ENCODE data around the gene LRRC43. TPM values are rescaled to one million over a fixed set of nuclear protein-coding genes. Genes with fewer than 3 reads are reported as not detected.

LRRC43 gene
- total RNA-seq, 4 donors from 2014 or later: 0.64 TPM; not detected in 3

DNA sequence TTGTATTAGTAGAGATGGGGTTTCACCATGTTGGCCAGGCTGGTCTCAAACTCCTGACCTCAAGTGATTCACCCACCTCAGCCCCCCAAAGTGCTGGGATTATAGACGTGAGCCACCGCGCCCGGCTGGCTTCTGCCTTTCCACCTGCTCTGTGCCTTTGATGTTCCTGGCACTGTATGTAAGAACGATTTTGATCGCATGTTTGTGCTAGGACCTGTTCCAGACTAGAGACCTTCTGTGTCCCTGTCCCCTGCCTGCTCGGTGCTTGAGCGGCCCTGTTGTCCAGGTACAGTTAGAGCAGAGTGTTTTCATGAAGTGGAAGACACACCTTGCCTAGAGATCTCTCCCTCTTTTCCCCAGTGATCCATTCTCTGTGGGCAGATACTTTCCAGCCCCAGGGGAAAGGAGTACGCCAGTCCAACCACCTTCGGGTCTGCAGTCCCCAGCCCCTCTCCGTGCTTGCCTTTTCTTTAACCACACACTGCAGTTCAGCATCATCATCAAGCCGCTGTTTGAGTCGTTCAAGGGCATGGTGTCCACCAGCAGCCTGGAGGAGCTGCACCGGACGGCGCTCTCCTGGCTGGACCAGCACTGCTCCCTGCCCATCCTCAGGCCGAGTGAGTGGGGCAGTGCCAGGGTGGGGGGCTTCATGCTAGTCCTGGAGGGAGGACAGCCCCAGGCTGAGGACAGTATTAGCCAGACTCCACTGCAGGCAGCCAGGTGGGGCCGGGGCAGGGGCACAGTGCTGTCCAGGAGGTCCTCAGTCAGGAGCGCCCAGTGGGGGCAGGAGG is 42.3 kb upstream of the LRRC43 start:
- 94 to 100% methylated on average over 3 to 19 of the region's 19 CpGs for WGBS, 2 donors (ENCODE audit: low coverage in 1 of 2)
- DNase-seq: no peak
- Histone ChIP-seq H3K9me3 (no peaks in the 10 kb centered on the region), H3K4me1 (no peaks in the 10 kb centered on the region), H3K4me3 (no peak overlapping the region), H3K36me3 (peaks cover 0 to 64% (median 33%) of the 10 kb centered on the region in 4 donors), H3K27me3 (no peaks in the 10 kb centered on the region), H3K27ac (no peak overlapping the region)
- in situ Hi-C loops (cut with MboI; ENCODE audit: low pct_ligation_motif_present in 1 of 4, low pct_unique_long_range_greater_than_20kb in 1 of 4, low sequenced_read_pairs in 3 of 4) (no loop called here), intact Hi-C loops (cut with DNase I; ENCODE audit: low total_unique reads) (no loop called here)
- TF ChIP-seq, protein P1, sequence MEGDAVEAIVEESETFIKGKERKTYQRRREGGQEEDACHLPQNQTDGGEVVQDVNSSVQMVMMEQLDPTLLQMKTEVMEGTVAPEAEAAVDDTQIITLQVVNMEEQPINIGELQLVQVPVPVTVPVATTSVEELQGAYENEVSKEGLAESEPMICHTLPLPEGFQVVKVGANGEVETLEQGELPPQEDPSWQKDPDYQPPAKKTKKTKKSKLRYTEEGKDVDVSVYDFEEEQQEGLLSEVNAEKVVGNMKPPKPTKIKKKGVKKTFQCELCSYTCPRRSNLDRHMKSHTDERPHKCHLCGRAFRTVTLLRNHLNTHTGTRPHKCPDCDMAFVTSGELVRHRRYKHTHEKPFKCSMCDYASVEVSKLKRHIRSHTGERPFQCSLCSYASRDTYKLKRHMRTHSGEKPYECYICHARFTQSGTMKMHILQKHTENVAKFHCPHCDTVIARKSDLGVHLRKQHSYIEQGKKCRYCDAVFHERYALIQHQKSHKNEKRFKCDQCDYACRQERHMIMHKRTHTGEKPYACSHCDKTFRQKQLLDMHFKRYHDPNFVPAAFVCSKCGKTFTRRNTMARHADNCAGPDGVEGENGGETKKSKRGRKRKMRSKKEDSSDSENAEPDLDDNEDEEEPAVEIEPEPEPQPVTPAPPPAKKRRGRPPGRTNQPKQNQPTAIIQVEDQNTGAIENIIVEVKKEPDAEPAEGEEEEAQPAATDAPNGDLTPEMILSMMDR (IDR thresholded peaks at IDR 0.05): no peak
- TF ChIP-seq POLR2A (IDR thresholded peaks at IDR 0.05): no peak

DNA sequence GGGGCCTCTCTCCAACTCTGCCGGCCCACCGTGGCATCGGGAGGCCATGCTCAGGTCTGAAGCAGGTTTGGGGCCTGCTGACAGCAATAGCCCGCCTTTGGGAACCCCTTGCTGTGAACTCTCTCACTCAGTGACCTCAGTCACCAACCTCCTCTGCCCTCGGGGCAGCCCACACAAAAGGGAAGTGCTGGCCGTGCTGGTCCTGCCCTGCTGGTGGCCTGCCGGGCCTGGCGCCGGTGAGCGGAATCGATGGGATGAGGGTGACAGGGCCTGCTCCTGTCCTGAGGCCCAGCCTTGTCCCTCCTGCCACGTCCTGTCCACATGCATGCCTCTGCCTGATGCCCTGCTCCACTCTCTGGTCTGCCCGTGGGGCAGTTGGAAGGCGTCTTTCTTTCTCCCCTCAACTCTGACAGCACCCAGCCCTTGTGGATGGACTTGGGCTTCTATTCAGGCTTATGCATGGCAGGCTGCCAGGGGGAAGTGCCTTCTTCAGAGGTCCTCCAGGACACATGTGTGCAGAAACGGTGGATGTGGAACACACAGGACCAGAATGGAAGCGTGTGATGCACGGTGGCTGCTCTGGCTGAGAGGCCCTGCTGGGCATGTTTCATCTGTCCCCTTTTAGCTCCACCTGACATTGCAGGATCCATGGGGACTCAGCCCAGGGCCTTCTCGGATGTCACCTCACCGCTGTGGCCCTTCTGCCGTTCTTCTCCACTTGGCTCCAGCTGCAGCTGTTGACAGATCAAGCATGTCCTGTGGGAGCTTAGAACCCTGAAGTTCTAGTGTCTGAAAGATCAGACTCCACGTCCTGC is 40.8 kb upstream of the LRRC43 start:
- no peaks in the 10 kb centered on the region for H3K9me3 ChIP-seq
- in situ Hi-C loops (cut with MboI; ENCODE audit: low pct_ligation_motif_present in 1 of 4, low pct_unique_long_range_greater_than_20kb in 1 of 4, low sequenced_read_pairs in 3 of 4): no loop called here
- TF ChIP-seq, protein P1 (IDR thresholded peaks at IDR 0.05): no peak
- no peak for TF ChIP-seq POLR2A (IDR thresholded peaks at IDR 0.05)
- TF ChIP-seq POLR2AphosphoS5 (IDR thresholded peaks at IDR 0.05): no peak
- TF ChIP-seq EP300 (IDR thresholded peaks at IDR 0.05; ENCODE audit: low read depth): no peak
- intact Hi-C loops (cut with DNase I; ENCODE audit: low total_unique reads): no loop called here
- no peak overlapping the region for H3K4me3 ChIP-seq
- no peak for DNase-seq
- WGBS, 2 donors (ENCODE audit: low coverage in 1 of 2): 81 to 93% methylated on average over 3 to 18 of the region's 21 CpGs
- no peak overlapping the region for H3K27ac ChIP-seq
- H3K4me1 ChIP-seq: no peaks in the 10 kb centered on the region
- H3K36me3 ChIP-seq: peaks cover 0 to 53% (median 33%) of the 10 kb centered on the region in 4 donors
- H3K27me3 ChIP-seq: no peaks in the 10 kb centered on the region

DNA sequence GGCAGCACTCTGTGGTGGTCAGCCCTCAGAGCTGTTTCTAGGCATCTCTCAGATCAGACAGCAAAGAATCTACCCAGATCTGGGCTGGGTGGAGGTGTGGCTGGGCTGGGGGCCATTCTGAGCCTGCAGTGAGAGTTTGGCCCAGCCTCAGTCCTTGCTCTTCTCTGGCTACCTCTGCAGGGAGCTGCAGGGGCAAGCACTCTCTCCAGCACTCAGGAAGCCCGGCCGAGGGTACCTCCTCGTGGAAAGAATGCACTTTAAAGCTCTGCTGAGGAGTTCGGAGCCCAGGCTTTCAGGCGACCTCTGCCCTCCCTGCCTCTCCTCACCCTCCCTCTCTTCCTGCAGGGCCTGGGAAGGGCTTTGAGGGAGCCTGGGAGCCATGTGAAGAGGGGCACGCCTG is 40.1 kb upstream of the LRRC43 start:
- H3K27ac ChIP-seq: no peak overlapping the region
- no peaks in the 10 kb centered on the region for H3K27me3 ChIP-seq
- 75% methylated on average over 6 of the region's 6 CpGs; no CpG with 5 or more reads in 1 of the 2 donors for WGBS, 2 donors (ENCODE audit: low coverage in 1 of 2)
- no peaks in the 10 kb centered on the region for H3K9me3 ChIP-seq
- peaks cover 0 to 47% (median 33%) of the 10 kb centered on the region in 4 donors for H3K36me3 ChIP-seq
- no peak for TF ChIP-seq POLR2AphosphoS5 (IDR thresholded peaks at IDR 0.05)
- TF ChIP-seq, protein P1 (IDR thresholded peaks at IDR 0.05): no peak
- no peak for TF ChIP-seq EP300 (IDR thresholded peaks at IDR 0.05; ENCODE audit: low read depth)
- TF ChIP-seq POLR2A (IDR thresholded peaks at IDR 0.05): no peak
- no peaks in the 10 kb centered on the region for H3K4me1 ChIP-seq
- intact Hi-C loops (cut with DNase I; ENCODE audit: low total_unique reads) (no loop called here), in situ Hi-C loops (cut with MboI; ENCODE audit: low pct_ligation_motif_present in 1 of 4, low pct_unique_long_range_greater_than_20kb in 1 of 4, low sequenced_read_pairs in 3 of 4) (no loop called here)
- DNase-seq: no peak
- no peak overlapping the region for H3K4me3 ChIP-seq

DNA sequence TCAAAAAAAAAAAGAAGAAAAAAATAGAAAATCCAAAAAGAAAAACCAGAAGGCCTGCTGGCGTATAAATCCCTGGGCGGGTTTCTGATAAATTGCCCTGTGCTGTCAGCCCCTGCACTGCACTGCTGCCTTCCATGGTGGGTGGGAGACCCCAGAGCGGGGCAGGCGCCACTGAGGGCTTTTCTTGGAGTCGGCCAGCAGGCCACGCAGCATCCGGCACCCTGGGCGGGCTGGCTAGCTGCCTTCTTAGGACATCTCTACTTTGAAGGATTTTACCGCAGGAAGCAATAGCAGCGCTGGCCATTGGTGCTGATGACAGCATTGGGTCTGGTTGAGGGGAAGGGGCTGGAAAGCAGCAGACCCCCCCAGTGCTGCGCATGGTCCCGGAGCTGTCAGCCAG is 38.0 kb upstream of the LRRC43 start:
- Histone ChIP-seq H3K4me3 (no peak overlapping the region), H3K27ac (no peak overlapping the region), H3K9me3 (no peaks in the 10 kb centered on the region), H3K4me1 (no peaks in the 10 kb centered on the region), H3K36me3 (peaks cover 0 to 31% (median 21%) of the 10 kb centered on the region in 4 donors), H3K27me3 (no peaks in the 10 kb centered on the region)
- WGBS, 2 donors (ENCODE audit: low coverage in 1 of 2): 94 to 100% methylated on average over 2 to 12 of the region's 12 CpGs
- no peak for TF ChIP-seq EP300 (IDR thresholded peaks at IDR 0.05; ENCODE audit: low read depth)
- TF ChIP-seq POLR2A (IDR thresholded peaks at IDR 0.05): no peak
- no peak for TF ChIP-seq POLR2AphosphoS5 (IDR thresholded peaks at IDR 0.05)
- TF ChIP-seq, protein P1 (IDR thresholded peaks at IDR 0.05): no peak
- intact Hi-C loops (cut with DNase I; ENCODE audit: low total_unique reads): no loop called here
- in situ Hi-C loops (cut with MboI; ENCODE audit: low pct_ligation_motif_present in 1 of 4, low pct_unique_long_range_greater_than_20kb in 1 of 4, low sequenced_read_pairs in 3 of 4): no loop called here
- DNase-seq: no peak
